Large intestine (tissue), 3 donors: ENCODE measurements around the gene RASA2. TPM values are rescaled to one million over a fixed set of nuclear protein-coding genes. Genes with fewer than 3 reads are reported as not detected.
A peak's percentile ranks its signal among the peaks of the same experiment; 100 is the strongest.

Source experiments
- DNase-seq, 2 donors: peaks; one replicate each; pipeline versions ENCODE4 v3.0.0 to v3.0.0-alpha.2; 2013
- H3K27ac ChIP-seq: one replicate; pipeline ENCODE4 v1.5.1; 2013; ENCODE audit warnings: low read length
- H3K27me3 ChIP-seq: 2 replicates; pipeline ENCODE4 v1.6.1; 2013; ENCODE audit warnings: low read length; ENCODE audit not compliant: control insufficient read depth, insufficient read depth
- H3K36me3 ChIP-seq: 2 replicates; pipeline ENCODE4 v1.6.1; 2013; ENCODE audit warnings: low read length; ENCODE audit not compliant: control insufficient read depth, insufficient read depth
- H3K4me1 ChIP-seq: one replicate; pipeline ENCODE4 v1.6.1; 2013; ENCODE audit warnings: low read length; ENCODE audit not compliant: control insufficient read depth, insufficient read depth
- H3K4me3 ChIP-seq: one replicate; pipeline ENCODE4 v1.5.1; 2013; ENCODE audit warnings: low read length
- H3K9me3 ChIP-seq: one replicate; pipeline ENCODE4 v1.6.1; 2013; ENCODE audit warnings: mild to moderate bottlenecking, low read depth, low read length, moderate library complexity; ENCODE audit not compliant: control insufficient read depth
- WGBS: methylation state at CpG from one replicate; pipeline ENCODE4 v1.1.5; 2013; ENCODE audit warnings: low lambda C conversion rate; ENCODE audit not compliant: insufficient coverage; 5-methylcytosine and 5-hydroxymethylcytosine counted together
- polyA plus RNA-seq: library from polyadenylated mRNA; unstranded; fragments of 120-200 nt; gene quantifications from one replicate; pipeline ENCODE4 v1.2.1, GENCODE V29; 2013

The RASA2 gene
- polyA plus RNA-seq, 1 donor, result 17.8 TPM

- no peak for DNase-seq
- H3K27me3 ChIP-seq, result no peaks in the 10 kb centered on the region
- no peaks in the 10 kb centered on the region for H3K9me3 ChIP-seq
- WGBS, result 100% methylated on average over 1 of the region's 2 CpGs
- no peak overlapping the region for H3K27ac ChIP-seq
- peaks cover 9% of the 10 kb centered on the region for H3K4me1 ChIP-seq
- no peak overlapping the region for H3K4me3 ChIP-seq
- no peaks in the 10 kb centered on the region for H3K36me3 ChIP-seq
Measured at GRCh38 chr3:141651409-141651808, 164.6 kb downstream of the RASA2 start.

GRCh38 chr3:141652349-141652748 is 165.5 kb downstream of the RASA2 start:
- peaks cover 9% of the 10 kb centered on the region for H3K4me1 ChIP-seq
- no CpG with 5 or more reads among the region's 5 CpGs for WGBS
- DNase-seq, result no peak
- H3K9me3 ChIP-seq, result peaks cover 5% of the 10 kb centered on the region
- H3K36me3 ChIP-seq, result no peaks in the 10 kb centered on the region
- H3K27ac ChIP-seq, result no peak overlapping the region
- H3K4me3 ChIP-seq, result no peak overlapping the region
- H3K27me3 ChIP-seq, result no peaks in the 10 kb centered on the region

GRCh38 chr3:141653847-141654246 is 167.0 kb downstream of the RASA2 start:
- no CpG with 5 or more reads among the region's 4 CpGs for WGBS
- no peak overlapping the region for H3K27ac ChIP-seq

GRCh38 chr3:141655801-141656200 is 169.0 kb downstream of the RASA2 start:
- H3K27me3 ChIP-seq, result peaks cover 26% of the 10 kb centered on the region
- H3K4me3 ChIP-seq, result no peak overlapping the region
- no peak overlapping the region for H3K27ac ChIP-seq
- DNase-seq, result no peak
- H3K9me3 ChIP-seq, result peaks cover 9% of the 10 kb centered on the region
- no peaks in the 10 kb centered on the region for H3K36me3 ChIP-seq
- no peaks in the 10 kb centered on the region for H3K4me1 ChIP-seq
- no CpG with 5 or more reads among the region's 4 CpGs for WGBS

More at GRCh38 chr3:141653847-141654246, 167.0 kb downstream of the RASA2 start:
- DNase-seq, result no peak
- Histone ChIP-seq H3K27me3 (peaks cover 13% of the 10 kb centered on the region), H3K9me3 (peaks cover 9% of the 10 kb centered on the region), H3K36me3 (no peaks in the 10 kb centered on the region), H3K4me3 (no peak overlapping the region), H3K4me1 (no peaks in the 10 kb centered on the region)

- no peak overlapping the region for H3K27ac ChIP-seq
- WGBS, result 100% methylated on average over 2 of the region's 4 CpGs
Measured at GRCh38 chr3:141656771-141657170, 169.9 kb downstream of the RASA2 start.

GRCh38 chr3:141657516-141657915 is 170.7 kb downstream of the RASA2 start:
- peaks cover 9% of the 10 kb centered on the region for H3K9me3 ChIP-seq
- no peak overlapping the region for H3K27ac ChIP-seq
- no peaks in the 10 kb centered on the region for H3K4me1 ChIP-seq

More at GRCh38 chr3:141656771-141657170, 169.9 kb downstream of the RASA2 start:
- no peaks in the 10 kb centered on the region for H3K36me3 ChIP-seq
- H3K27me3 ChIP-seq, result peaks cover 26% of the 10 kb centered on the region
- H3K9me3 ChIP-seq, result peaks cover 9% of the 10 kb centered on the region
- H3K4me1 ChIP-seq, result no peaks in the 10 kb centered on the region
- no peak overlapping the region for H3K4me3 ChIP-seq
- no peak for DNase-seq

GRCh38 chr3:141659821-141660613 is 173.2 kb downstream of the RASA2 start:
- peaks cover 26% of the 10 kb centered on the region for H3K27me3 ChIP-seq
- no peaks in the 10 kb centered on the region for H3K36me3 ChIP-seq
- DNase-seq, result peak in 1 of 2 donors; percentile 53
- peak overlapping the region; percentile 53 for H3K4me3 ChIP-seq
- H3K27ac ChIP-seq, result no peak overlapping the region
- peaks cover 5% of the 10 kb centered on the region for H3K4me1 ChIP-seq
- H3K9me3 ChIP-seq, result peaks cover 9% of the 10 kb centered on the region
- WGBS, result no CpG with 5 or more reads among the region's 64 CpGs

More at GRCh38 chr3:141657516-141657915, 170.7 kb downstream of the RASA2 start:
- Histone ChIP-seq H3K4me3 (no peak overlapping the region), H3K27me3 (peaks cover 26% of the 10 kb centered on the region), H3K36me3 (no peaks in the 10 kb centered on the region)
- no peak for DNase-seq

GRCh38 chr3:141660614-141660947 is 173.8 kb downstream of the RASA2 start:
- WGBS, result no CpG with 5 or more reads among the region's 9 CpGs
- no peak for DNase-seq
- H3K27me3 ChIP-seq, result peaks cover 26% of the 10 kb centered on the region
- H3K36me3 ChIP-seq, result no peaks in the 10 kb centered on the region
- peak overlapping the region; percentile 53 for H3K4me3 ChIP-seq
- peaks cover 9% of the 10 kb centered on the region for H3K9me3 ChIP-seq
- H3K27ac ChIP-seq, result no peak overlapping the region
- H3K4me1 ChIP-seq, result peaks cover 5% of the 10 kb centered on the region

- no peak for DNase-seq
- Histone ChIP-seq H3K27ac (no peak overlapping the region), H3K9me3 (peaks cover 9% of the 10 kb centered on the region), H3K4me3 (no peak overlapping the region), H3K27me3 (peaks cover 26% of the 10 kb centered on the region), H3K4me1 (peaks cover 5% of the 10 kb centered on the region), H3K36me3 (no peaks in the 10 kb centered on the region)
- no CpG with 5 or more reads among the region's 11 CpGs for WGBS
Measured at GRCh38 chr3:141661229-141662196, 174.7 kb downstream of the RASA2 start.

- DNase-seq, result no peak
- Histone ChIP-seq H3K27ac (no peak overlapping the region), H3K27me3 (peaks cover 12% of the 10 kb centered on the region), H3K4me3 (no peak overlapping the region), H3K4me1 (peaks cover 5% of the 10 kb centered on the region), H3K9me3 (peaks cover 2% of the 10 kb centered on the region), H3K36me3 (no peaks in the 10 kb centered on the region)
- 20% methylated on average over 1 of the region's 8 CpGs for WGBS
Measured at GRCh38 chr3:141663993-141664392, 177.2 kb downstream of the RASA2 start.
